Measurements from ENCODE around the gene TXNIP. TPM values are rescaled to one million over a fixed set of nuclear protein-coding genes. Genes with fewer than 3 reads are reported as not detected.

TXNIP gene
- total RNA-seq = 95.3 and 200 TPM in 2 replicates

GRCh38 chr1:145996433-145997015 lies at the start of gene TXNIP:
Gene TXNIP, minus strand, starts transcription at chr1:145996579. Its CDS starts 313 bp downstream, at chr1:145996266.

GRCh38 chr1:146021622-146022402 lies 25.4 kb upstream of the TXNIP start, which contains the start of gene HJV:
Gene HJV, minus strand, starts transcription at chr1:146021735. Its CDS starts 1,504 bp downstream, at chr1:146020231.

DNA sequence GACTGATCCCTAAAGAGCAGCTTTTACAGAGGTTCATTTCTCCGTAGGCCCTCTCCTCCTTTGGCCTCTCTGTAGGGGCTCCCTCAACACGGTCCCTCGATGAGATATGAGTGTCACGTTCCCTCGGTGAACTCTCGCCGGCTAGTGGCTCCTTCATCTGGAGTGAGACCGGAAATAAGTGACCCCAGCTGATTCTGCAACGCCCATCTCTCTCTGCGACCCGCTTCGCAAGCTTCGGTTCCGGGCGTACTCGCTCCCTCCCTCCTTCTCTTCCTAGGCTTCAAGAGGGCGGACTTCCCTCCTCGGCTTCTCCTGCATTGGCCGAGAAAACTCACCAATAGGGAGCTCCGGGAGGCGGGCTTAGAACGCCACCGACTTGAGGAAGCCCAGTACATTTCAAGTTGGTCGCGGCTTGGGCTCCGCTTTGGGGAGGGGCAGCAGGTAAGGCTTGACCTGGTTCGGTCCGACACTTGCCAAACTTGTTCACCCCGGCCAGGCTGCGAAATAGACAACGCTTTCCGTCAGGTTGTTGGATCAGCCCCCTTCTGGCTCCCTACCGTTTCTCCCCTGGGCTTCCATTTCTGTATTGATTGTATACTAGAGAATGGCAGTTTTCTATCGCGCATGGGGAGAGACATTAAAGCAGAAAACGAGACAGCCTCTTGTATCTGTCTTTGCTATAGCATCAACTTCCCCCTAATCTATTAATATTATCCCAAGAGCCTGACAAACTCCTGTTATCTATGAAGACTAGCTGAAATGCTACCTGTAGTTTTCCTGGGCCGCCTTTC lies 31.9 kb downstream of the TXNIP start, which contains the start of the genes ANKRD34A and POLR3GL:
ANKRD34A (minus strand) TSS at position 248 of the 791 bp plus-strand sequence. CDS start 2,816 bp downstream, outside the sequence.
POLR3GL (plus strand) TSS at position 363 of the 791 bp plus-strand sequence. CDS start 10,176 bp downstream, outside the sequence.

GRCh38 chr1:145957443-145958319 lies 38.7 kb downstream of the TXNIP start, which contains the start of gene LIX1L:
Gene LIX1L, minus strand, starts transcription at chr1:145958017. Its CDS starts 90 bp downstream, at chr1:145957927.

Other genes with a start within 250 kb of the TXNIP start
- 13.3 and 15.9 TPM in 2 replicates for gene RNF115, start 172.5 kb downstream of the TXNIP start, total RNA-seq
- gene POLR3C, start 172.4 kb downstream of the TXNIP start, total RNA-seq = 22.4 and 24.6 TPM in 2 replicates
- gene NUDT17, start 150.9 kb downstream of the TXNIP start, total RNA-seq = 2.6 and 3.0 TPM in 2 replicates
- gene PIAS3, start 137.5 kb downstream of the TXNIP start, total RNA-seq = 4.3 and 5.8 TPM in 2 replicates
- under 0.01 TPM in 1 of 2 replicates, not detected in the other for gene ANKRD35, start 110.7 kb downstream of the TXNIP start, total RNA-seq
- 2.0 and 4.2 TPM in 2 replicates for gene ITGA10, start 86.5 kb downstream of the TXNIP start, total RNA-seq
- 28.9 and 30.9 TPM in 2 replicates for gene PEX11B, start 77.9 kb downstream of the TXNIP start, total RNA-seq
- 92.2 and 123 TPM in 2 replicates for gene RBM8A, start 69.1 kb downstream of the TXNIP start, total RNA-seq
- 23.7 and 26.8 TPM in 2 replicates for gene LIX1L, start 38.6 kb downstream of the TXNIP start, total RNA-seq
- gene ANKRD34A, start 32.0 kb downstream of the TXNIP start, total RNA-seq = under 0.01 TPM in 2 replicates
- 15.8 and 16.8 TPM in 2 replicates for gene POLR3GL, start 31.9 kb downstream of the TXNIP start, total RNA-seq
- gene HJV, start 25.2 kb upstream of the TXNIP start, total RNA-seq = not detected in 2 replicates
- 0.22 and 0.77 TPM in 2 replicates for gene NBPF10, start 148.2 kb upstream of the TXNIP start, total RNA-seq
- gene NOTCH2NLA, start 232.4 kb upstream of the TXNIP start, total RNA-seq = 7.5 and 18.4 TPM in 2 replicates